ENCODE data around the gene MAN1A2. TPM values are rescaled to one million over a fixed set of nuclear protein-coding genes. Genes with fewer than 3 reads are reported as not detected.

MAN1A2 gene
- total and polyA plus RNA-seq, 2 experiments from 2014 or later, result 22.8 to 48.1 TPM

GRCh38 chr1:117541585-117541984, 174.3 kb downstream of the MAN1A2 start:
- Histone ChIP-seq H4K20me1 (ENCODE audit: insufficient read depth) (no peaks in the 10 kb centered on the region), H2AFZ (no peak overlapping the region), H3K27me3 (replicated peaks; ENCODE audit: insufficient read depth) (no peaks in the 10 kb centered on the region), H3K4me1 (ENCODE audit: insufficient read depth) (no peaks in the 10 kb centered on the region), H3K79me2 (ENCODE audit: insufficient read depth) (no peaks in the 10 kb centered on the region), H3K9ac (no peak overlapping the region), H3K9me3 (ENCODE audit: low read depth) (no peaks in the 10 kb centered on the region), H3F3A (ENCODE audit: insufficient read depth) (no peaks in the 10 kb centered on the region), H3K9me2 (ENCODE audit: insufficient read depth) (no peaks in the 10 kb centered on the region), H3K4me3 (no peak overlapping the region), H3K4me2 (ENCODE audit: unreplicated experiment) (no peak overlapping the region), H3K27ac (no peak overlapping the region), H3K36me3 (ENCODE audit: low read depth) (no peaks in the 10 kb centered on the region)
- no peak for TF ChIP-seq EZH2 (IDR thresholded peaks at IDR 0.05; ENCODE audit: insufficient read depth, poor library complexity, severe bottlenecking)
- no peak for TF ChIP-seq EZH2phosphoT487 (IDR thresholded peaks at IDR 0.05; ENCODE audit: insufficient read depth, low read depth)
- WGBS, 2 experiments (ENCODE audit: low coverage in 1 of 2, low lambda C conversion rate in 2 of 2, missing lambda C conversion rate in 2 of 2), result 65 to 72% methylated on average over 5 of the region's 5 CpGs
- DNase-seq, result no peak
- in situ Hi-C loops (cut with MboI), result no loop called here

DNA sequence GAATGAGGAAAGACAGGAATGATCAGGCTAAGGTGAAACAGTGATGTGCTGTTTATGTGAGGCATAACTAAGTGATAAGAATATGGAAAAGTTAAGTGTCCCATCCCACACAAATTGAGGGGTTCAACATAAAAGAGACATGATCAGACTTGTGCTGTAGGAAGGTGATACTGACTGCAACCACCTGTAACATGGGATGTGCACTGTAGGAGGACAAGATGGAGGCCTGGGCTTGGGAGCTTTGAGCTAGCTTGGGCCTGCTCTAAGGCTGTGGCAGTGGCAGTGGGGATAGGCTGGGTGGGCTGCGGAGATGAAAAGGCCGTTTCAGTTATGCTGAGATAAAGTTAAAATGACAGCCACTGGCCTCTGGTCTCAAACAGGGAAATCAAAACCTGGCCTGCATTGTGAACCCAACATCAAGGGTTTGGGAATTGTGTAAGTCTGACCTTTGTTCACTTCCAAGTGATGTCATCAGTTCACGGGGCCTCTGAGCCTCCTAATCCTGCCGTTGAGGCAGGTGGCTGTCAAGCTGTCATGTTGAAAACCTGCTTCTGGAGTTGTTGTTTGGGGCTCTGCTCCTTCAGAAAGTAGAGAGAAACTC, 177.4 kb downstream of the MAN1A2 start:
- H3K9me2 ChIP-seq (ENCODE audit: insufficient read depth), result no peaks in the 10 kb centered on the region
- no peak overlapping the region for H3K27ac ChIP-seq
- H2AFZ ChIP-seq, result no peak overlapping the region
- no peaks in the 10 kb centered on the region for H3F3A ChIP-seq (ENCODE audit: insufficient read depth)
- DNase-seq, result no peak
- H3K79me2 ChIP-seq (ENCODE audit: insufficient read depth), result no peaks in the 10 kb centered on the region
- H3K27me3 ChIP-seq (replicated peaks; ENCODE audit: insufficient read depth), result no peaks in the 10 kb centered on the region
- H3K36me3 ChIP-seq (ENCODE audit: low read depth), result no peaks in the 10 kb centered on the region
- no peak overlapping the region for H3K4me2 ChIP-seq (ENCODE audit: unreplicated experiment)
- H3K4me1 ChIP-seq (ENCODE audit: insufficient read depth), result no peaks in the 10 kb centered on the region
- no peak for TF ChIP-seq EZH2phosphoT487 (IDR thresholded peaks at IDR 0.05; ENCODE audit: insufficient read depth, low read depth)
- no peak for TF ChIP-seq EZH2 (IDR thresholded peaks at IDR 0.05; ENCODE audit: insufficient read depth, poor library complexity, severe bottlenecking)
- H4K20me1 ChIP-seq (ENCODE audit: insufficient read depth), result no peaks in the 10 kb centered on the region
- in situ Hi-C loops (cut with MboI), result no loop called here
- WGBS, 2 experiments (ENCODE audit: low coverage in 1 of 2, low lambda C conversion rate in 2 of 2, missing lambda C conversion rate in 2 of 2), result 50 to 53% methylated on average over 4 of the region's 4 CpGs
- H3K9ac ChIP-seq, result no peak overlapping the region
- no peaks in the 10 kb centered on the region for H3K9me3 ChIP-seq (ENCODE audit: low read depth)
- no peak overlapping the region for H3K4me3 ChIP-seq

GRCh38 chr1:117546467-117546866, 179.2 kb downstream of the MAN1A2 start:
- in situ Hi-C loops (cut with MboI), result no loop called here

DNA sequence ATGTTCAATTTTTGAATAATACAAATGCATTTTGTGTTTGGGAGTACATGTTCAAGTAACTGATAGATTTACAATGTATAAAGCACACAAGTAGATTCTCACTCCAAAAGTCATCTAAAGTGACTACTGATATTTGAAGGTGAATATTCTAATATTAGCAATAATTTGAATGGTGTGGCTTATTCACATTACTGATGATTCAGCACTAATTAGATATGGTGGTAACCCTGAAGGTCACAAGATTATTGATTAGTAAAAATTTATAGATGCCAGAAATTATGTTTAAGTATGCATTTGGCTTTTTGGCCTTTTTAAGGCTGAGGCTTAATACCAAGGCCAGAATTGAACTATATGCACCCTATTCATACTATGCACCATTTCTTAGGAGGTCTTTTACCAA, 186.2 kb downstream of the MAN1A2 start:
- Histone ChIP-seq H3K27me3 (replicated peaks; ENCODE audit: insufficient read depth) (peaks cover 15% of the 10 kb centered on the region; the same call in 1 of the 2 replicates), H2AFZ (no peak overlapping the region), H4K20me1 (ENCODE audit: insufficient read depth) (no peaks in the 10 kb centered on the region), H3K9me2 (ENCODE audit: insufficient read depth) (no peaks in the 10 kb centered on the region), H3K4me3 (no peak overlapping the region), H3K27ac (no peak overlapping the region), H3F3A (ENCODE audit: insufficient read depth) (no peaks in the 10 kb centered on the region), H3K4me2 (ENCODE audit: unreplicated experiment) (no peak overlapping the region), H3K9me3 (ENCODE audit: low read depth) (no peaks in the 10 kb centered on the region), H3K4me1 (ENCODE audit: insufficient read depth) (no peaks in the 10 kb centered on the region), H3K36me3 (ENCODE audit: low read depth) (no peaks in the 10 kb centered on the region), H3K79me2 (ENCODE audit: insufficient read depth) (no peaks in the 10 kb centered on the region), H3K9ac (no peak overlapping the region)
- TF ChIP-seq EZH2 (IDR thresholded peaks at IDR 0.05; ENCODE audit: insufficient read depth, poor library complexity, severe bottlenecking) (no peak), EZH2phosphoT487 (IDR thresholded peaks at IDR 0.05; ENCODE audit: insufficient read depth, low read depth) (no peak)
- DNase-seq, result no peak
- in situ Hi-C loops (cut with MboI), result no loop called here

More at GRCh38 chr1:117546467-117546866, 179.2 kb downstream of the MAN1A2 start:
- Histone ChIP-seq H4K20me1 (ENCODE audit: insufficient read depth) (no peaks in the 10 kb centered on the region), H3K9ac (no peak overlapping the region), H3K27me3 (replicated peaks; ENCODE audit: insufficient read depth) (no peaks in the 10 kb centered on the region), H3K4me2 (ENCODE audit: unreplicated experiment) (no peak overlapping the region), H3K9me3 (ENCODE audit: low read depth) (no peaks in the 10 kb centered on the region), H3K4me3 (no peak overlapping the region), H3K4me1 (ENCODE audit: insufficient read depth) (no peaks in the 10 kb centered on the region), H3K9me2 (ENCODE audit: insufficient read depth) (no peaks in the 10 kb centered on the region), H3K79me2 (ENCODE audit: insufficient read depth) (no peaks in the 10 kb centered on the region), H3F3A (ENCODE audit: insufficient read depth) (no peaks in the 10 kb centered on the region), H3K36me3 (ENCODE audit: low read depth) (no peaks in the 10 kb centered on the region), H2AFZ (no peak overlapping the region), H3K27ac (no peak overlapping the region)
- no peak for DNase-seq
- 63 to 70% methylated on average over 2 of the region's 2 CpGs for WGBS, 2 experiments (ENCODE audit: low coverage in 1 of 2, low lambda C conversion rate in 2 of 2, missing lambda C conversion rate in 2 of 2)
- TF ChIP-seq EZH2 (IDR thresholded peaks at IDR 0.05; ENCODE audit: insufficient read depth, poor library complexity, severe bottlenecking), result no peak
- TF ChIP-seq EZH2phosphoT487 (IDR thresholded peaks at IDR 0.05; ENCODE audit: insufficient read depth, low read depth), result no peak

- 13 to 14% methylated on average over 3 of the region's 3 CpGs for WGBS, 2 experiments (ENCODE audit: low coverage in 1 of 2, low lambda C conversion rate in 2 of 2, missing lambda C conversion rate in 2 of 2)
- Histone ChIP-seq H4K20me1 (ENCODE audit: insufficient read depth) (no peaks in the 10 kb centered on the region), H3K79me2 (ENCODE audit: insufficient read depth) (no peaks in the 10 kb centered on the region), H3K36me3 (ENCODE audit: low read depth) (no peaks in the 10 kb centered on the region), H3K4me2 (ENCODE audit: unreplicated experiment) (no peak overlapping the region), H3K4me1 (ENCODE audit: insufficient read depth) (no peaks in the 10 kb centered on the region), H3K4me3 (no peak overlapping the region), H2AFZ (no peak overlapping the region), H3K9me3 (ENCODE audit: low read depth) (no peaks in the 10 kb centered on the region), H3K27me3 (replicated peaks; ENCODE audit: insufficient read depth) (peaks cover 15% of the 10 kb centered on the region; the same call in 1 of the 2 replicates), H3F3A (ENCODE audit: insufficient read depth) (no peaks in the 10 kb centered on the region), H3K9me2 (ENCODE audit: insufficient read depth) (no peaks in the 10 kb centered on the region), H3K27ac (no peak overlapping the region), H3K9ac (no peak overlapping the region)
- in situ Hi-C loops (cut with MboI), result no loop called here
- TF ChIP-seq EZH2 (IDR thresholded peaks at IDR 0.05; ENCODE audit: insufficient read depth, poor library complexity, severe bottlenecking), result no peak
- no peak for TF ChIP-seq EZH2phosphoT487 (IDR thresholded peaks at IDR 0.05; ENCODE audit: insufficient read depth, low read depth)
- no peak for DNase-seq
Observed at GRCh38 chr1:117555806-117556205, 188.6 kb downstream of the MAN1A2 start.
